ENCODE results near the gene SGCD.

The SGCD gene

GRCh38 chr5:156774273-156774672 is 447.3 kb downstream of the SGCD start:
- Mint-ChIP-seq H3K27ac (no peak overlapping the region), H3K4me1 (ENCODE audit: low read depth in 2 of 2) (no peaks in the 10 kb centered on the region), H3K36me3 (ENCODE audit: insufficient read depth) (no peaks in the 10 kb centered on the region), H3K4me3 (no peak overlapping the region), H3K27me3 (peaks cover 17 to 20% of the 10 kb centered on the region in 2 donors), H3K9me3 (no peaks in the 10 kb centered on the region)
- ATAC-seq (replicated peaks) (no peak), DNase-seq (no peak)

- no peak overlapping the region for H3K27ac Mint-ChIP-seq
- ATAC-seq (replicated peaks) (no peak), DNase-seq (no peak)
- H3K36me3 Mint-ChIP-seq (ENCODE audit: insufficient read depth), result no peaks in the 10 kb centered on the region
- peaks cover 22 to 28% of the 10 kb centered on the region in 2 donors for H3K27me3 Mint-ChIP-seq
- no peaks in the 10 kb centered on the region for H3K4me1 Mint-ChIP-seq (ENCODE audit: low read depth in 2 of 2)
- H3K9me3 Mint-ChIP-seq, result no peaks in the 10 kb centered on the region
- H3K4me3 Mint-ChIP-seq, result no peak overlapping the region
These were observed 451.3 kb downstream of the SGCD start for GRCh38 chr5:156778139-156778706.

GRCh38 chr5:156778752-156779151 is 451.8 kb downstream of the SGCD start:
- ATAC-seq (replicated peaks) (no peak), DNase-seq (no peak)
- no peak overlapping the region for H3K27ac Mint-ChIP-seq
- H3K4me1 Mint-ChIP-seq (ENCODE audit: low read depth in 2 of 2), result no peaks in the 10 kb centered on the region
- H3K36me3 Mint-ChIP-seq (ENCODE audit: insufficient read depth), result no peaks in the 10 kb centered on the region
- H3K4me3 Mint-ChIP-seq, result no peak overlapping the region
- peaks cover 27 to 34% of the 10 kb centered on the region in 2 donors for H3K27me3 Mint-ChIP-seq
- no peaks in the 10 kb centered on the region for H3K9me3 Mint-ChIP-seq

DNA sequence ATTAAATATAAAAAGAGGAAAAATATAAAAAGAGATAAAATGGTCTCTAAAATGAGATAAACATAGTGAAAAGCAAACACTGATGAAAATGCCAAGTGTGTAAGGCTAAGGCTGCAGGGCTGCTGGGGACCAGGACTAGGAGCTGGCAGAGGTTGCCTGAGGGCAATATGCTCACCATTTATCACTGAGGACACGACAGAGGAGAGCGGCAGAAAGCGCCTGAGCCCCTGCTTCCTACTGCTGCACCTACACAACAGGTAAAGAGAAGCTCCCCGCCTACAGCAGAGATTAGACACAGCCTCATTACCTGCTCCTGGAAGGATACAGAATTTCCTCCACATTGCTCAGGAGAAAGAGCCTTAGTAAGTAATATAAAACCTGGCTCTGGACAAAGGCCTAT is 452.5 kb downstream of the SGCD start:
- H3K27me3 Mint-ChIP-seq, result peaks cover 32 to 34% of the 10 kb centered on the region in 2 donors
- DNase-seq (no peak), ATAC-seq (replicated peaks) (no peak)
- H3K27ac Mint-ChIP-seq, result no peak overlapping the region
- no peaks in the 10 kb centered on the region for H3K9me3 Mint-ChIP-seq
- H3K36me3 Mint-ChIP-seq (ENCODE audit: insufficient read depth), result no peaks in the 10 kb centered on the region
- no peaks in the 10 kb centered on the region for H3K4me1 Mint-ChIP-seq (ENCODE audit: low read depth in 2 of 2)
- H3K4me3 Mint-ChIP-seq, result no peak overlapping the region

DNA sequence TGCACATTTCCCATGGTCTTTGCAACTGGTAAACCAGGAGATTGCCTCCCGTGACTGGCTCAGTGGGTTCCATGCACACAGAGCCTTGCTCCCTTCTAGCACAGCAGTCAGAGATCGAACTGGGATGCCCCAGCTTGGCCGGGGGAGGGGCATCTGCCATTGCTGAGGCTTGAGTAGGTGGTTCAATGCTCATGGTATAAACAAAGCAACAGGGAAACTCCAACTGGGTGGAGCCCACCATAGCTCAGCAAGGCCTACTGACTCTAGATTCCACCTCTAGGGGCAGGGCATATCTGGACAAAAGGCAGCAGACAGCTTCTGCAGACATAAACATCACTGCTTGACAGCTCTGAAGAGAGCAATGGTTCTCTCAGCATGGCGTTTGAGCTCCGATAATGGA is 456.1 kb downstream of the SGCD start:
- Mint-ChIP-seq H3K36me3 (ENCODE audit: insufficient read depth) (peaks cover 2% of the 10 kb centered on the region), H3K9me3 (peaks cover 0 to 2% of the 10 kb centered on the region in 2 donors), H3K4me1 (ENCODE audit: low read depth in 2 of 2) (no peaks in the 10 kb centered on the region), H3K27me3 (peaks cover 45 to 60% of the 10 kb centered on the region in 2 donors), H3K4me3 (no peak overlapping the region), H3K27ac (no peak overlapping the region)
- ATAC-seq (replicated peaks), result no peak
- no peak for DNase-seq

GRCh38 chr5:156794687-156795086 is 467.7 kb downstream of the SGCD start:
- H3K27ac Mint-ChIP-seq, result no peak overlapping the region

GRCh38 chr5:156798201-156798600 is 471.2 kb downstream of the SGCD start:
- H3K9me3 Mint-ChIP-seq, result no peaks in the 10 kb centered on the region
- ATAC-seq (replicated peaks) (no peak), DNase-seq (no peak)
- no peaks in the 10 kb centered on the region for H3K36me3 Mint-ChIP-seq (ENCODE audit: insufficient read depth)
- H3K27ac Mint-ChIP-seq, result no peak overlapping the region
- peaks cover 4 to 8% of the 10 kb centered on the region in 2 donors for H3K4me1 Mint-ChIP-seq (ENCODE audit: low read depth in 2 of 2)
- H3K27me3 Mint-ChIP-seq, result peaks cover 24 to 48% of the 10 kb centered on the region in 2 donors
- no peak overlapping the region for H3K4me3 Mint-ChIP-seq

More at GRCh38 chr5:156794687-156795086, 467.7 kb downstream of the SGCD start:
- no peak for ATAC-seq (replicated peaks)
- Mint-ChIP-seq H3K9me3 (no peaks in the 10 kb centered on the region), H3K4me3 (no peak overlapping the region), H3K27me3 (peaks cover 22 to 43% of the 10 kb centered on the region in 2 donors), H3K4me1 (ENCODE audit: low read depth in 2 of 2) (peaks cover 4 to 8% of the 10 kb centered on the region in 2 donors), H3K36me3 (ENCODE audit: insufficient read depth) (no peaks in the 10 kb centered on the region)
- DNase-seq, result no peak

- Mint-ChIP-seq H3K36me3 (ENCODE audit: insufficient read depth) (no peaks in the 10 kb centered on the region), H3K27me3 (peaks cover 28 to 51% of the 10 kb centered on the region in 2 donors), H3K4me1 (ENCODE audit: low read depth in 2 of 2) (peaks cover 4 to 8% of the 10 kb centered on the region in 2 donors), H3K4me3 (no peak overlapping the region), H3K27ac (no peak overlapping the region), H3K9me3 (no peaks in the 10 kb centered on the region)
- ATAC-seq (replicated peaks) (no peak), DNase-seq (no peak)
These were observed 472.2 kb downstream of the SGCD start for GRCh38 chr5:156799171-156799570.

DNA sequence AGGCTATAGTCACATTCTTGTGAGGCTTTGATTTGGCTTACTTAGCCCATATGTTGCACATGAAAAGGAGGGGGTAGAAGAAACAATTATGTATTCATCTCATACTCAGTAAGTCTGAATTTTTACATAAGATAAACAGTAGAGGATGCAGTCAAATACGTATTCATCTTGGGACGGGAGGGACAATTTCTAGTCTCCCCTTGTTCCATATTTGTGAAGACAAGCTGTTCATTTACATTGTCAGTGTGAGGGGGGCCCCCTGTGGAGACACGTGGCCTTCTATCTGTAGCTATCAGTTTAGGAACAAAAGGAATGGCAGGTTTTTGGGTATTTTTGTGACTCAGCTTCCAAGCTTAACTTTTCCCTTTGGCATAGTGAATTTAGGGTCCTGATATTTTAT is 474.0 kb downstream of the SGCD start:
- no peak for DNase-seq
- Mint-ChIP-seq H3K36me3 (ENCODE audit: insufficient read depth) (no peaks in the 10 kb centered on the region), H3K9me3 (no peaks in the 10 kb centered on the region), H3K4me3 (no peak overlapping the region), H3K4me1 (ENCODE audit: low read depth in 2 of 2) (peaks cover 4 to 8% of the 10 kb centered on the region in 2 donors), H3K27ac (no peak overlapping the region), H3K27me3 (peaks cover 20 to 45% of the 10 kb centered on the region in 2 donors)
- no peak for ATAC-seq (replicated peaks)

- H3K4me1 Mint-ChIP-seq (ENCODE audit: low read depth in 2 of 2), result peaks cover 4 to 8% of the 10 kb centered on the region in 2 donors
- H3K9me3 Mint-ChIP-seq, result no peaks in the 10 kb centered on the region
- ATAC-seq (replicated peaks) (no peak), DNase-seq (no peak)
- peaks cover 23 to 36% of the 10 kb centered on the region in 2 donors for H3K27me3 Mint-ChIP-seq
- H3K36me3 Mint-ChIP-seq (ENCODE audit: insufficient read depth), result no peaks in the 10 kb centered on the region
- H3K27ac Mint-ChIP-seq, result no peak overlapping the region
- H3K4me3 Mint-ChIP-seq, result no peak overlapping the region
These were observed 475.5 kb downstream of the SGCD start for GRCh38 chr5:156802501-156802900.

- ATAC-seq (replicated peaks) (no peak), DNase-seq (no peak)
- peaks cover 4 to 8% of the 10 kb centered on the region in 2 donors for H3K4me1 Mint-ChIP-seq (ENCODE audit: low read depth in 2 of 2)
- no peaks in the 10 kb centered on the region for H3K9me3 Mint-ChIP-seq
- no peak overlapping the region for H3K27ac Mint-ChIP-seq
- no peaks in the 10 kb centered on the region for H3K36me3 Mint-ChIP-seq (ENCODE audit: insufficient read depth)
- H3K27me3 Mint-ChIP-seq, result peaks cover 23 to 34% of the 10 kb centered on the region in 2 donors
- H3K4me3 Mint-ChIP-seq, result no peak overlapping the region
These were observed 476.4 kb downstream of the SGCD start for GRCh38 chr5:156803404-156803803.

- DNase-seq (no peak), ATAC-seq (replicated peaks) (no peak)
- Mint-ChIP-seq H3K27me3 (no peaks in the 10 kb centered on the region), H3K36me3 (ENCODE audit: insufficient read depth) (no peaks in the 10 kb centered on the region), H3K4me1 (ENCODE audit: low read depth in 2 of 2) (no peaks in the 10 kb centered on the region), H3K4me3 (no peak overlapping the region), H3K27ac (no peak overlapping the region), H3K9me3 (no peaks in the 10 kb centered on the region)
These were observed 486.0 kb downstream of the SGCD start for GRCh38 chr5:156812959-156813358.

GRCh38 chr5:156815988-156816599 is 489.1 kb downstream of the SGCD start:
- Mint-ChIP-seq H3K4me3 (no peak overlapping the region), H3K27me3 (peaks cover 0 to 19% of the 10 kb centered on the region in 2 donors), H3K4me1 (ENCODE audit: low read depth in 2 of 2) (peaks cover 0 to 2% of the 10 kb centered on the region in 2 donors), H3K9me3 (no peaks in the 10 kb centered on the region), H3K36me3 (ENCODE audit: insufficient read depth) (no peaks in the 10 kb centered on the region), H3K27ac (no peak overlapping the region)
- ATAC-seq (replicated peaks) (no peak), DNase-seq (no peak)
